Neuronal stem cell (in vitro differentiated cells): ENCODE results near the gene SSBP3.

Source experiments
- DNase-seq: peaks from one replicate; pipeline ENCODE4 v3.0.0-alpha.2; 2013; ENCODE audit warnings: low spot score
- H2AFZ ChIP-seq: one replicate; pipeline ENCODE4 v1.6.1; 2013; ENCODE audit warnings: mild to moderate bottlenecking, low read length, inconsistent platforms
- H2AK5ac ChIP-seq: 2 replicates; pipeline ENCODE4 v1.6.1; 2013; ENCODE audit warnings: low read depth, mild to moderate bottlenecking, inconsistent platforms, low read length, moderate library complexity, mixed read lengths
- H2BK120ac ChIP-seq: 2 replicates; pipeline ENCODE4 v1.6.1; 2013; ENCODE audit warnings: low read depth, mild to moderate bottlenecking, inconsistent platforms, low read length, moderate library complexity, mixed read lengths
- H2BK12ac ChIP-seq: one replicate; pipeline ENCODE4 v1.6.1; 2013; ENCODE audit warnings: low read length, inconsistent platforms
- H2BK15ac ChIP-seq: 2 replicates; pipeline ENCODE4 v1.6.1; 2013; ENCODE audit warnings: mild to moderate bottlenecking, low read length, inconsistent platforms, mixed read lengths
- H2BK5ac ChIP-seq: one replicate; pipeline ENCODE4 v1.6.1; 2013; ENCODE audit warnings: inconsistent platforms, mild to moderate bottlenecking, low read length, moderate library complexity
- H3K14ac ChIP-seq: one replicate; pipeline ENCODE4 v1.6.1; 2013; ENCODE audit warnings: low read length, inconsistent platforms
- H3K18ac ChIP-seq: 2 replicates; pipeline ENCODE4 v1.6.1; 2013; ENCODE audit warnings: low read length, inconsistent platforms
- H3K23ac ChIP-seq: 2 replicates; pipeline ENCODE4 v1.6.1; 2013; ENCODE audit warnings: low read depth, mild to moderate bottlenecking, mixed read lengths, low read length, inconsistent platforms; ENCODE audit not compliant: poor library complexity
- H3K27ac ChIP-seq: replicated peaks from 3 replicates; pipeline ENCODE4 v1.5.1; 2013; ENCODE audit warnings: low read length, inconsistent platforms
- H3K27me3 ChIP-seq, 3 experiments: 2 replicates each; pipeline ENCODE4 v1.6.1; 2013; ENCODE audit warnings: low read length in 3 of 3, mild to moderate bottlenecking in 2 of 3, inconsistent platforms in 1 of 3, low read depth in 1 of 3, mixed read lengths in 1 of 3, moderate library complexity in 1 of 3; ENCODE audit not compliant: control insufficient read depth in 3 of 3, insufficient read depth in 3 of 3
- H3K36me3 ChIP-seq, 2 donors: replicated peaks in 1 of 2; 2 replicates each; pipeline ENCODE4 v1.6.1; 2013; ENCODE audit warnings: low read length in 2 of 2; ENCODE audit not compliant: control insufficient read depth in 2 of 2, insufficient read depth in 2 of 2
- H3K4ac ChIP-seq: 2 replicates; pipeline ENCODE4 v1.6.1; 2013; ENCODE audit warnings: inconsistent platforms, mild to moderate bottlenecking, low read length, moderate library complexity
- H3K4me1 ChIP-seq, 2 donors: 1 replicate in 1 of 2; 2 replicates in 1 of 2; pipeline ENCODE4 v1.6.1; 2013; ENCODE audit warnings: low read length in 2 of 2, low read depth in 1 of 2; ENCODE audit not compliant: control insufficient read depth in 2 of 2, insufficient read depth in 1 of 2
- H3K4me2 ChIP-seq: one replicate; pipeline ENCODE4 v1.6.1; 2013; ENCODE audit warnings: mild to moderate bottlenecking, low read length, inconsistent platforms; ENCODE audit not compliant: insufficient read depth, poor library complexity, severe bottlenecking
- H3K4me3 ChIP-seq, 2 donors: 2 replicates each; pipeline ENCODE4 v1.5.1; 2013; ENCODE audit warnings: low read length in 2 of 2, mild to moderate bottlenecking in 2 of 2, inconsistent platforms in 1 of 2, moderate library complexity in 1 of 2
- H3K79me1 ChIP-seq: one replicate; pipeline ENCODE4 v1.6.1; 2013; ENCODE audit warnings: low read depth, mild to moderate bottlenecking, inconsistent platforms, low read length, moderate library complexity
- H3K9ac ChIP-seq: one replicate; pipeline ENCODE4 v1.6.1; 2013; ENCODE audit warnings: mild to moderate bottlenecking, low read depth, low read length, inconsistent platforms; ENCODE audit not compliant: poor library complexity
- H3K9me3 ChIP-seq, 2 donors: replicated peaks in 1 of 2; 2 replicates each; pipeline versions ENCODE3 to v1.6.1; 2013; ENCODE audit warnings: low read length in 2 of 2, mild to moderate bottlenecking in 2 of 2, inconsistent platforms in 1 of 2, low read depth in 1 of 2, mixed read lengths in 1 of 2, moderate library complexity in 1 of 2; ENCODE audit not compliant: control insufficient read depth in 2 of 2, insufficient read depth in 1 of 2
- H4K8ac ChIP-seq: one replicate; pipeline ENCODE4 v1.6.1; 2013; ENCODE audit warnings: low read depth, mild to moderate bottlenecking, inconsistent platforms, low read length, moderate library complexity
- H4K91ac ChIP-seq: one replicate; pipeline ENCODE4 v1.6.1; 2013; ENCODE audit warnings: low read length, low read depth, mild to moderate bottlenecking, inconsistent platforms; ENCODE audit not compliant: poor library complexity
- WGBS, 2 donors: extraction: QIAGEN DNeasy Blood & Tissue Kit; methylation state at CpG; one replicate each; pipeline ENCODE4 v1.1.7; 2013; ENCODE audit warnings: missing lambda C conversion rate in 2 of 2, mixed read lengths in 1 of 2; ENCODE audit not compliant: insufficient read length in 2 of 2, insufficient replicate concordance in 1 of 2; ENCODE audit errors: extremely low coverage in 2 of 2; 5-methylcytosine and 5-hydroxymethylcytosine counted together

Gene SSBP3

DNA sequence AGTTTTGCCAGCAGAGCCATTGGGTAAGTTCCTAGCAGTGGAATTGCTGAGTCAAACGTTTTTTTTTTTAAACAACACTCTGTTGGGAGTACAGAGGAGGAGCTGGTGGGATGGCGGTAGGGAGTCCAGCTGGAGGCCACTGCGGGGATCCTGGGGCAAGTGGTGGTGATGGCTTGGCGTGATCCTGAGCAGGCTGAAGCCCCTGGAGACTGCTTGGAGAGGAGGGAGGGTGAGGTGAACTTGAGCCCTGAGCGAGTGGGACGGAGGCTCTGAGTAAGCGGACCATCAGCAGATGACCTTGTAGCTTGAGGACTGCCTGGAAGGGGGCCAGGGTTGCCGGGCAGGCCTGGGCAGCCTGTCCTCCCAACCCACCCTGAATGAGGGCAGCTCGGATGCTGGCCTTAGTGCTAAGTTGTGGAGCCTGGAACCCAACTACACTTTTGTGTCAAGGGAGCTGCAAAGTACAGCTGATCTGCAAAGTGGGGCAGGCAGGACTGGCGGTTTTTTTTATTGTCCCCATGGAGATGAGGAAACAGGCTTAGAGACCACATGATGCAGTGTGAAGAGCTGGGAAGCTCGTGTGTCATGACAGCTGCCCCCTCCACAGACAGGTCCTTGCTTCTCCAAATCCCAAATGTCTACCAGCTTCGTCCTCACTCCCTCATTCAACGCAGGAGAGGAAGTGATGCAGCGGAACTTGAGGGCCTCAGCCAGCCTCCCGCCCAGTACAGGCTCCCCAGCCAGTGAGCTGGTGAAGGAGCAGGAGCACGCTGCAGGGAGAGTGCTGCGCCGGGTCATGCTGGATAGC, 186.0 kb downstream of the SSBP3 start:
- no peaks in the 10 kb centered on the region for H3K9me3 ChIP-seq
- no peak overlapping the region for H3K4me3 ChIP-seq
- WGBS, 2 donors = no CpG with 5 or more reads among the region's 18 CpGs

DNA sequence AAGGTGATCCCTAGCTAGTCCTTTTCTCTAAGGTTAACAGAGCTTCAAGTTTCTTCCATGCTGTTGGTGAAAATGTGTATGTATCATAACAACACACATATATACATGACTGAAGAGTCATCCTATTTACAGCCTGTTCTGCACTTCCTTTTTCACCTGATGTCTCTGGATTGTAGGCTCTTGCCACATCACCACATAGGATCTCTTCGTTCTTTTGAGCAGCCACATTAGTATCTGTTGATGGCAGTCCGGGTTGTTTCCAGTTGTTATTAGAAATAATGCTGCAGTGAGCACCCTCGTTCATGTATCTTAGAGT, 186.5 kb downstream of the SSBP3 start:
- Histone ChIP-seq H3K27me3 (no peaks in the 10 kb centered on the region), H3K4me2 (no peak overlapping the region), H3K27ac (no peak overlapping the region), H3K14ac (no peak overlapping the region), H3K79me1 (no peaks in the 10 kb centered on the region), H3K9ac (no peak overlapping the region), H3K4me3 (no peak overlapping the region), H3K4me1 (no peaks in the 10 kb centered on the region), H3K23ac (no peak overlapping the region), H3K36me3 (peaks cover 36 to 81% of the 10 kb centered on the region in 2 donors), H2AFZ (no peak overlapping the region), H4K8ac (no peak overlapping the region), H4K91ac (no peak overlapping the region), H3K18ac (no peak overlapping the region), H2BK15ac (no peak overlapping the region), H2AK5ac (no peak overlapping the region), H3K9me3 (no peaks in the 10 kb centered on the region), H2BK5ac (no peak overlapping the region), H2BK120ac (no peak overlapping the region), H3K4ac (no peak overlapping the region), H2BK12ac (no peak overlapping the region)
- no peak for DNase-seq
- WGBS, 2 donors = no CpG with 5 or more reads among the region's 3 CpGs

More for the DNA sequence above, 186.0 kb downstream of the SSBP3 start:
- Histone ChIP-seq H4K91ac (no peak overlapping the region), H3K9ac (no peak overlapping the region), H2BK12ac (no peak overlapping the region), H3K14ac (no peak overlapping the region), H2AFZ (no peak overlapping the region), H2BK15ac (no peak overlapping the region), H3K36me3 (peaks cover 32 to 81% of the 10 kb centered on the region in 2 donors), H2AK5ac (no peak overlapping the region), H3K79me1 (no peaks in the 10 kb centered on the region), H3K27ac (no peak overlapping the region), H3K4me2 (no peak overlapping the region), H3K4me1 (no peaks in the 10 kb centered on the region), H3K23ac (peak overlapping the region; percentile 7), H3K18ac (no peak overlapping the region), H4K8ac (no peak overlapping the region), H3K27me3 (no peaks in the 10 kb centered on the region), H2BK5ac (no peak overlapping the region), H2BK120ac (no peak overlapping the region), H3K4ac (no peak overlapping the region)
- no peak for DNase-seq

DNA sequence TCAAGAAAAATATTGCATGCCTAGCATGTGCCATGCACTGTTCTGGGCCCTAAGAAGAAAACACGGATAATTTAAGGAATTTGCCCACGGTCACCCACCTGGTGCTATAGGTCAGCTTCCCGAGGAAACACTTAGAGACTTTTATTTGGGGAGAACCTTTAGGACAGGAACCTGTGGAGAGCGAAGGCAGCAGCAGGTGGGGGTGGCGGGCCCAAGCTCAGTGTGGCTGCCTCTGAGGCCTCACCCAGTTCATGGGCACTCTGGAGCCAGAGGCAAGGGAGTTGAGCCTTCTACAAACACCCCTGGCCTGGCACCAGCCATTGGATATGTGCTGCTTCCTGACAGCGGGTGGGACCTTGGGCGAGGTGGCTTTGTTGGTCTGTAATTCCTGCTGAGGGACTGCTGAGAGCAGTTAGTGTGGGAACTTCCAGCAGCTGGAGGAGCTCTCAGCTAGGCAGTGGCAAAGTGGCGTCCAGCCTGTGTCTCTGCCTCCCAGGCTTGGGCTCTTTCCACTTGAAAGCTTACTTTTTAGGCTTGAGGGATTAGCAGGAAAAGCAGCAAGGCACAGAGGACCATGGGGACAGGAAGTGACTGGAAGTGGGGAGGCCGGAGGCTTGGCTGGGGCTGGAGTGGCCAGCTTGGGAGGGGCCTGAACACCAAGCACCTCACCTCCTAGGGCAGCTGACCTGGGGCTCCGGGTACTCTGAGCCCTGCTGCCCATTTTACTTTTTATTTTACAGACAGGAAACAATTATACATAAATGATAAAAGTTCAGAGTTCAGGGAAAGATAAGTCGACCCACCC, 187.1 kb downstream of the SSBP3 start:
- no peak overlapping the region for H2BK15ac ChIP-seq
- H2BK5ac ChIP-seq = no peak overlapping the region
- no peak for DNase-seq
- H3K27ac ChIP-seq = no peak overlapping the region
- H3K4ac ChIP-seq = no peak overlapping the region
- no peak overlapping the region for H2AFZ ChIP-seq
- H3K14ac ChIP-seq = no peak overlapping the region
- no peak overlapping the region for H3K9ac ChIP-seq
- no peaks in the 10 kb centered on the region for H3K79me1 ChIP-seq
- peaks cover 40 to 82% of the 10 kb centered on the region in 2 donors for H3K36me3 ChIP-seq
- H3K23ac ChIP-seq = no peak overlapping the region
- no CpG with 5 or more reads among the region's 11 CpGs for WGBS, 2 donors
- no peak overlapping the region for H2BK120ac ChIP-seq
- H4K8ac ChIP-seq = no peak overlapping the region
- no peak overlapping the region for H3K18ac ChIP-seq
- H3K4me1 ChIP-seq = no peaks in the 10 kb centered on the region
- no peak overlapping the region for H2AK5ac ChIP-seq
- H3K4me2 ChIP-seq = no peak overlapping the region
- no peaks in the 10 kb centered on the region for H3K9me3 ChIP-seq
- H2BK12ac ChIP-seq = no peak overlapping the region
- H3K27me3 ChIP-seq = no peaks in the 10 kb centered on the region
- no peak overlapping the region for H4K91ac ChIP-seq
- H3K4me3 ChIP-seq = no peak overlapping the region

DNA sequence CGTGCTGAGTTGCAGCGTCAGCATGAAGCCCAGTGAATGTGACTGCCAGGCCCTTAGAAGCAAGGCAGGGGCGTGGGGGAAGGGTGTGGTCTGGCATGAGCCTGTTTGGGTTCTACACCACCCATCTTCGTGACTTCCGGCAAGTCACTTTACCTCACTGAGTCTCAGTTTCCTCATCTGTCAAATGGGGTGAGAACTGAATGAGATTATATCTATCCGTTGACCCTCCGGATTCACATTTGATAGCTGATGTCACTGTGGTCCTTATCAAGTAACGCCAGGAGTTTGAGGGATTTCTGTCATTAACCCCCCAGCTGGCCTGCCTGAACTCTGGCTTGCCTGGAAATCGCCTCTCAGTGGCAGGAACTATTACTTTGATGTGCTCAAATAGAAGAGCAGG, 190.7 kb downstream of the SSBP3 start:
- Histone ChIP-seq H3K9ac (no peak overlapping the region), H3K18ac (no peak overlapping the region), H3K27ac (no peak overlapping the region), H3K4ac (no peak overlapping the region), H3K36me3 (peaks cover 63 to 99% of the 10 kb centered on the region in 2 donors), H3K4me1 (no peaks in the 10 kb centered on the region), H2AK5ac (no peak overlapping the region), H3K4me3 (no peak overlapping the region), H3K4me2 (no peak overlapping the region), H2AFZ (no peak overlapping the region), H4K91ac (no peak overlapping the region), H3K14ac (no peak overlapping the region), H2BK12ac (no peak overlapping the region), H2BK120ac (no peak overlapping the region), H2BK15ac (no peak overlapping the region), H4K8ac (no peak overlapping the region), H3K23ac (no peak overlapping the region), H3K9me3 (no peaks in the 10 kb centered on the region), H3K79me1 (no peaks in the 10 kb centered on the region), H2BK5ac (no peak overlapping the region), H3K27me3 (no peaks in the 10 kb centered on the region)
- DNase-seq = no peak
- no CpG with 5 or more reads among the region's 9 CpGs for WGBS, 2 donors
